GM18870 (cell line): ENCODE data around the gene PET100.

ENCODE experiments used
- ATAC-seq: cut with Tn5 transposase; IDR thresholded peaks from one replicate; pipeline ENCODE4 v1.9.1; 2021; ENCODE audit warnings: moderate library complexity; ENCODE audit not compliant: unreplicated experiment

PET100 gene

GRCh38 chr19:7677669-7678311 lies 48.2 kb downstream of the PET100 start:
- ATAC-seq = no peak

GRCh38 chr19:7678971-7679751 lies 49.6 kb downstream of the PET100 start:
- ATAC-seq = no peak

GRCh38 chr19:7679771-7680605 lies 50.4 kb downstream of the PET100 start:
- ATAC-seq = no peak

- ATAC-seq = no peak
Measured at GRCh38 chr19:7680606-7681339, 51.2 kb downstream of the PET100 start, which contains the start of gene TRAPPC5. Gene TRAPPC5, plus strand, starts transcription at chr19:7680833. Its CDS starts 1,421 bp downstream, at chr19:7682254.
